ENCODE measurements around the gene CFAP210.
"Not testable (repeated sequence)": the region's sequence is repeated elsewhere in the genome, so short reads cannot be mapped to it uniquely, and the experiment has no call there.

The CFAP210 gene

DNA sequence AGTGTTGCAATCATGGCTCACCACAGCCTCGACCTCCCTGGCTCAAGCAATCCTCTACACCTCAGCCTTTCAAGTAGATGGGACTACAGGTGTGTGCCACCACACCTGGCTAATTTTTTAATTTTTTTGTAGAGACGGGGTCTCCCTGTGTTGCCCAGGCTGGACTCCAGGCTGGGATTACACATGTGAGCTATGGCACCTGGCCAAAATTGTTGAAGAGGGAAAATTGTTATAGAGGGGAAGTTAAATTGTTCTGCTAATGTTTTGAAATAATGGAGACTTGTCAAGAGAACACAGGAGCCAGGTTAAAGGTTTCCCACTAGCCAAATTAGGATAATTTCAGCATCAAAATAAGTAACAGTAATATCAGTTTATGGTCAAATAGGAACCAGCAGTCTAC lies 84.9 kb downstream of the CFAP210 start:
- no peak overlapping the region for H3K27ac ChIP-seq (ENCODE audit: low read length)
- H3K9ac ChIP-seq (ENCODE audit: low read depth, low read length), result no peak overlapping the region
- no peak overlapping the region for H2AFZ ChIP-seq (ENCODE audit: low read depth, low read length)
- peaks cover 8% of the 10 kb centered on the region; the same call in 1 of the 2 replicates for H4K20me1 ChIP-seq (ENCODE audit: insufficient read depth, low read length)
- no peak overlapping the region for H3K4me3 ChIP-seq (ENCODE audit: low read depth in 1 of 2, low read length in 2 of 2)
- no peaks in the 10 kb centered on the region for H3K27me3 ChIP-seq (ENCODE audit: insufficient read depth, low read length, poor library complexity)
- TF ChIP-seq, protein P1, sequence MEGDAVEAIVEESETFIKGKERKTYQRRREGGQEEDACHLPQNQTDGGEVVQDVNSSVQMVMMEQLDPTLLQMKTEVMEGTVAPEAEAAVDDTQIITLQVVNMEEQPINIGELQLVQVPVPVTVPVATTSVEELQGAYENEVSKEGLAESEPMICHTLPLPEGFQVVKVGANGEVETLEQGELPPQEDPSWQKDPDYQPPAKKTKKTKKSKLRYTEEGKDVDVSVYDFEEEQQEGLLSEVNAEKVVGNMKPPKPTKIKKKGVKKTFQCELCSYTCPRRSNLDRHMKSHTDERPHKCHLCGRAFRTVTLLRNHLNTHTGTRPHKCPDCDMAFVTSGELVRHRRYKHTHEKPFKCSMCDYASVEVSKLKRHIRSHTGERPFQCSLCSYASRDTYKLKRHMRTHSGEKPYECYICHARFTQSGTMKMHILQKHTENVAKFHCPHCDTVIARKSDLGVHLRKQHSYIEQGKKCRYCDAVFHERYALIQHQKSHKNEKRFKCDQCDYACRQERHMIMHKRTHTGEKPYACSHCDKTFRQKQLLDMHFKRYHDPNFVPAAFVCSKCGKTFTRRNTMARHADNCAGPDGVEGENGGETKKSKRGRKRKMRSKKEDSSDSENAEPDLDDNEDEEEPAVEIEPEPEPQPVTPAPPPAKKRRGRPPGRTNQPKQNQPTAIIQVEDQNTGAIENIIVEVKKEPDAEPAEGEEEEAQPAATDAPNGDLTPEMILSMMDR (IDR thresholded peaks at IDR 0.05; ENCODE audit: borderline replicate concordance, extremely low read depth, low read length, poor library complexity, severe bottlenecking), result no peak
- no peak for TF ChIP-seq EZH2 (IDR thresholded peaks at IDR 0.05; ENCODE audit: borderline replicate concordance, low read depth, low read length, severe bottlenecking)
- H3K36me3 ChIP-seq (ENCODE audit: insufficient read depth, low read length), result peaks cover 98% of the 10 kb centered on the region
- H3K4me1 ChIP-seq (ENCODE audit: insufficient read depth, low read length), result no peaks in the 10 kb centered on the region
- no peak for DNase-seq
- H3K4me2 ChIP-seq (ENCODE audit: insufficient read depth, low read length), result no peak overlapping the region
- H3K79me2 ChIP-seq (ENCODE audit: insufficient read depth, low read length), result peaks cover 20% of the 10 kb centered on the region
- no peaks in the 10 kb centered on the region for H3K9me3 ChIP-seq (ENCODE audit: insufficient read depth, low read length, severe bottlenecking)
- ATAC-seq (ENCODE audit: insufficient read depth, low read depth), result no peak

DNA sequence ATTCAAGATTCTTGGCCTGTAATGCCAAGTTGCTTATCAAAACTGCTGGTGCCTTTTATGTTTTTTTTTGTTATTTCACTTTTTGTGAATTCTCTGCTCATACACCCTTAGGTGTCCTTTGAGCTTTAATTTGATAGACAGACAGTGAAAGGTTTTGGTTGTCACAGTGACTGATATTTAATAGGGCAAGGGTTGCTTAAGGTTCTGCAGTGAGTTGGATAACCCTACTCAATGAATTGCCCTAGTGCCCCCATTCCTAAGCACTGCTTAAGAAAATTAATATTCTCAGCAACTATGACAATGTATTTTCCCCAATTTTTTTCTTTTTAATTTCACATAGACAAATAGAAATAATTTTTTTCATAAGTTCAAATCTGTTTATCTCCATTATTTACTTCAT lies 94.6 kb downstream of the CFAP210 start:
- H3K4me2 ChIP-seq (ENCODE audit: insufficient read depth, low read length), result no peak overlapping the region
- H4K20me1 ChIP-seq (ENCODE audit: insufficient read depth, low read length), result peaks cover 69% of the 10 kb centered on the region
- H3K36me3 ChIP-seq (ENCODE audit: insufficient read depth, low read length), result peaks cover 8% of the 10 kb centered on the region
- H3K4me1 ChIP-seq (ENCODE audit: insufficient read depth, low read length), result no peaks in the 10 kb centered on the region
- no peak overlapping the region for H3K9ac ChIP-seq (ENCODE audit: low read depth, low read length)
- H3K27me3 ChIP-seq (ENCODE audit: insufficient read depth, low read length, poor library complexity), result no peaks in the 10 kb centered on the region
- ATAC-seq (ENCODE audit: insufficient read depth, low read depth), result no peak
- DNase-seq, result no peak
- no peaks in the 10 kb centered on the region for H3K9me3 ChIP-seq (ENCODE audit: insufficient read depth, low read length, severe bottlenecking)
- H3K79me2 ChIP-seq (ENCODE audit: insufficient read depth, low read length), result peaks cover 99% of the 10 kb centered on the region
- no peak overlapping the region for H3K27ac ChIP-seq (ENCODE audit: low read length)
- TF ChIP-seq EZH2 (IDR thresholded peaks at IDR 0.05; ENCODE audit: borderline replicate concordance, low read depth, low read length, severe bottlenecking), result no peak
- TF ChIP-seq, protein P1 (IDR thresholded peaks at IDR 0.05; ENCODE audit: borderline replicate concordance, extremely low read depth, low read length, poor library complexity, severe bottlenecking), result no peak
- no peak overlapping the region for H3K4me3 ChIP-seq (ENCODE audit: low read depth in 1 of 2, low read length in 2 of 2)
- no peak overlapping the region for H2AFZ ChIP-seq (ENCODE audit: low read depth, low read length)

DNA sequence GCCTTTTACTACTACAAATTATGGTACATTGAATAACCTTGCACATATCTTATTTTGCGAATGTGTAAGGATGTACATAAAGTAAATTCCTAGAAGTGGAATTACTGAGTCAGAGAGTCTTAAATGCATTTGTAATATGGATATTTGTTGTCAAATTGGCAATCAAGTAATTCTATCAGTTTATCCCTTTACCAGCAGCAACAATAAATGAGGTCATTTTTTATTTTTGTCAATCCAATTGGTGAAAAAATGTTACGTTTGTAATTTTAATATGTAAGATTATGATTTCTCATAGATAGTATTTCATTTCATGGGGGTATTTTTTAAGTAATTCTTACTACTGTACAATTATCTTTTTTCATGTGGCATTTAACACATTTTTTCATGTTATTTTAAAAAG lies 95.2 kb downstream of the CFAP210 start:
- Histone ChIP-seq H3K27me3 (ENCODE audit: insufficient read depth, low read length, poor library complexity) (no peaks in the 10 kb centered on the region), H3K36me3 (ENCODE audit: insufficient read depth, low read length) (peaks cover 2% of the 10 kb centered on the region), H3K79me2 (ENCODE audit: insufficient read depth, low read length) (peaks cover 99% of the 10 kb centered on the region), H2AFZ (ENCODE audit: low read depth, low read length) (no peak overlapping the region), H3K4me2 (ENCODE audit: insufficient read depth, low read length) (no peak overlapping the region), H3K9ac (ENCODE audit: low read depth, low read length) (no peak overlapping the region), H4K20me1 (ENCODE audit: insufficient read depth, low read length) (peaks cover 68% of the 10 kb centered on the region), H3K4me1 (ENCODE audit: insufficient read depth, low read length) (no peaks in the 10 kb centered on the region), H3K27ac (ENCODE audit: low read length) (no peak overlapping the region), H3K9me3 (ENCODE audit: insufficient read depth, low read length, severe bottlenecking) (no peaks in the 10 kb centered on the region), H3K4me3 (ENCODE audit: low read depth in 1 of 2, low read length in 2 of 2) (no peak overlapping the region)
- no peak for DNase-seq
- TF ChIP-seq EZH2 (IDR thresholded peaks at IDR 0.05; ENCODE audit: borderline replicate concordance, low read depth, low read length, severe bottlenecking), result no peak
- TF ChIP-seq, protein P1 (IDR thresholded peaks at IDR 0.05; ENCODE audit: borderline replicate concordance, extremely low read depth, low read length, poor library complexity, severe bottlenecking), result no peak
- ATAC-seq (ENCODE audit: insufficient read depth, low read depth), result no peak

DNA sequence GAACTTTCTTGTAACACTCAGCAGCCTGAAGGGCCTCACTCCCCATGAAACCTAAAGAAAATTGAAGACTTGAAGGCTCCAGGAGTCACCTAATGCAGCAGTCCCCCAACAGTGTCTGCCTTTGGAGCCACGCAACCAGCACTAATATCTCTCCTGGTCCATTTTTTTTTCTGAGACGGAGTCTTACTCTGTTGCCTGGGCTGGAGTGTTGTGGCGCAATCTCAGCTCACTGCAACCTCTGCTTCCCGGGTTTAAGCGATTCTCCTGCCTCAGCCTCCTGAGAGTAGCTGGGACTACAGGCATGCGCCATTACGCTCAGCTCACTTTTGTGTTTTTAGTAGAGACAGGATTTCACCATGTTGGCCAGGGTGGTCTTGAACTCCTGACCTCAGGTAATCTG lies 97.7 kb downstream of the CFAP210 start:
- not testable (repeated sequence) for H3K27ac ChIP-seq (ENCODE audit: low read length); H3K9me3 ChIP-seq (ENCODE audit: insufficient read depth, low read length, severe bottlenecking); H3K36me3 ChIP-seq (ENCODE audit: insufficient read depth, low read length); H3K4me2 ChIP-seq (ENCODE audit: insufficient read depth, low read length); H3K9ac ChIP-seq (ENCODE audit: low read depth, low read length); H3K4me3 ChIP-seq (ENCODE audit: low read depth in 1 of 2, low read length in 2 of 2); H3K27me3 ChIP-seq (ENCODE audit: insufficient read depth, low read length, poor library complexity); DNase-seq; H2AFZ ChIP-seq (ENCODE audit: low read depth, low read length); ATAC-seq (ENCODE audit: insufficient read depth, low read depth); H3K4me1 ChIP-seq (ENCODE audit: insufficient read depth, low read length)
- Histone ChIP-seq H3K79me2 (ENCODE audit: insufficient read depth, low read length) (peaks cover 99% of the 10 kb centered on the region), H4K20me1 (ENCODE audit: insufficient read depth, low read length) (peaks cover 68% of the 10 kb centered on the region)
